Measurements from ENCODE around the gene SERPINA12. TPM values are rescaled to one million over a fixed set of nuclear protein-coding genes. Genes with fewer than 3 reads are reported as not detected.

The SERPINA12 gene
- total RNA-seq, 1 donor from 2014 or later, result not detected

- no peaks in the 10 kb centered on the region for H3K36me3 ChIP-seq
- TF ChIP-seq CTCF (IDR thresholded peaks at IDR 0.05), result no peak
- no peak overlapping the region for H3K4me3 ChIP-seq
- intact Hi-C loops (cut with DNase I), result no loop called here
- DNase-seq (no peak), ATAC-seq (no peak)
- H3K27me3 ChIP-seq, result no peaks in the 10 kb centered on the region
- no peaks in the 10 kb centered on the region for H3K4me1 ChIP-seq
- no peak overlapping the region for H3K27ac ChIP-seq
- no peaks in the 10 kb centered on the region for H3K9me3 ChIP-seq
These were observed 53.3 kb downstream of the SERPINA12 start for GRCh38 chr14:94455928-94456327.

- Histone ChIP-seq H3K27ac (no peak overlapping the region), H3K27me3 (no peaks in the 10 kb centered on the region), H3K36me3 (no peaks in the 10 kb centered on the region), H3K9me3 (no peaks in the 10 kb centered on the region), H3K4me1 (no peaks in the 10 kb centered on the region), H3K4me3 (no peak overlapping the region)
- DNase-seq, result no peak
- ATAC-seq, result no peak
- intact Hi-C loops (cut with DNase I), result no loop called here
- no peak for TF ChIP-seq CTCF (IDR thresholded peaks at IDR 0.05)
These were observed 57.4 kb downstream of the SERPINA12 start for GRCh38 chr14:94451826-94452225.

GRCh38 chr14:94451091-94451771 lies 58.0 kb downstream of the SERPINA12 start:
- DNase-seq (no peak), ATAC-seq (no peak)
- H3K4me1 ChIP-seq, result no peaks in the 10 kb centered on the region

GRCh38 chr14:94450722-94451090 lies 58.6 kb downstream of the SERPINA12 start:
- no peak overlapping the region for H3K27ac ChIP-seq
- TF ChIP-seq CTCF (IDR thresholded peaks at IDR 0.05), result no peak
- H3K36me3 ChIP-seq, result no peaks in the 10 kb centered on the region
- ATAC-seq, result no peak
- intact Hi-C loops (cut with DNase I), result no loop called here
- no peaks in the 10 kb centered on the region for H3K4me1 ChIP-seq
- H3K4me3 ChIP-seq, result no peak overlapping the region
- no peaks in the 10 kb centered on the region for H3K9me3 ChIP-seq
- H3K27me3 ChIP-seq, result peaks cover 4% of the 10 kb centered on the region
- DNase-seq, result no peak

More at GRCh38 chr14:94451091-94451771, 58.0 kb downstream of the SERPINA12 start:
- Histone ChIP-seq H3K9me3 (no peaks in the 10 kb centered on the region), H3K27me3 (no peaks in the 10 kb centered on the region), H3K27ac (no peak overlapping the region), H3K36me3 (no peaks in the 10 kb centered on the region), H3K4me3 (no peak overlapping the region)
- intact Hi-C loops (cut with DNase I), result no loop called here
- no peak for TF ChIP-seq CTCF (IDR thresholded peaks at IDR 0.05)

- H3K36me3 ChIP-seq, result no peaks in the 10 kb centered on the region
- no peak overlapping the region for H3K27ac ChIP-seq
- no peak for TF ChIP-seq CTCF (IDR thresholded peaks at IDR 0.05)
- no peak overlapping the region for H3K4me3 ChIP-seq
- DNase-seq (no peak), ATAC-seq (no peak)
- no peaks in the 10 kb centered on the region for H3K4me1 ChIP-seq
- H3K9me3 ChIP-seq, result no peaks in the 10 kb centered on the region
- H3K27me3 ChIP-seq, result peaks cover 4% of the 10 kb centered on the region
- intact Hi-C loops (cut with DNase I), result no loop called here
These were observed 59.3 kb downstream of the SERPINA12 start for GRCh38 chr14:94449930-94450329.
